PFSK-1 (cell line): ENCODE data around the gene APP.

ENCODE experiments used
- FOXP2 ChIP-seq: optimal IDR thresholded peaks from 2 replicates; pipeline ENCODE3; 2011; ENCODE audit warnings: borderline replicate concordance, control low read depth, inconsistent platforms; ENCODE audit not compliant: insufficient read depth; ENCODE audit errors: extremely low read length, extremely low read depth
- POLR2AphosphoS5 ChIP-seq: IDR thresholded peaks from 2 replicates; pipeline ENCODE4 v1.6.1; 2012; ENCODE audit warnings: low read depth, mild to moderate bottlenecking, control low read depth, low read length, moderate library complexity
- REST ChIP-seq, 2 experiments: IDR thresholded peaks; 2 replicates each; pipeline versions ENCODE4 v1.6.1 to v1.8.0; 2011 to 2012; ENCODE audit warnings: low read depth in 2 of 2, low read length in 2 of 2, control low read depth in 1 of 2, inconsistent platforms in 1 of 2, mild to moderate bottlenecking in 1 of 2, moderate library complexity in 1 of 2; ENCODE audit not compliant: insufficient read depth in 1 of 2
- SIN3A ChIP-seq: IDR thresholded peaks from 2 replicates; pipeline ENCODE4 v1.6.1; 2012; ENCODE audit warnings: mild to moderate bottlenecking, low read length, moderate library complexity, borderline replicate concordance; ENCODE audit not compliant: insufficient read depth
- TAF1 ChIP-seq: IDR thresholded peaks from 2 replicates; pipeline ENCODE4 v1.6.1; 2012; ENCODE audit warnings: low read length, control low read depth, borderline replicate concordance; ENCODE audit not compliant: insufficient read depth

APP gene

GRCh38 chr21:25862112-25862511 is 308.5 kb downstream of the APP start:
- no peak for TF ChIP-seq FOXP2
- no peak for TF ChIP-seq SIN3A
- no peak for TF ChIP-seq REST (IDR thresholded peaks at IDR 0.05; ENCODE audit: insufficient read depth in 1 of 2, low read depth in 2 of 2, low read length in 2 of 2)
- TF ChIP-seq TAF1, result no peak
- no peak for TF ChIP-seq POLR2AphosphoS5

GRCh38 chr21:25859235-25859929 is 311.2 kb downstream of the APP start:
- TF ChIP-seq POLR2AphosphoS5 (no peak), REST (IDR thresholded peaks at IDR 0.05; ENCODE audit: insufficient read depth in 1 of 2, low read depth in 2 of 2, low read length in 2 of 2) (no peak), SIN3A (no peak), TAF1 (no peak), FOXP2 (no peak)

- no peak for TF ChIP-seq FOXP2
- no peak for TF ChIP-seq POLR2AphosphoS5
- no peak for TF ChIP-seq SIN3A
- TF ChIP-seq TAF1, result no peak
- no peak for TF ChIP-seq REST (IDR thresholded peaks at IDR 0.05; ENCODE audit: insufficient read depth in 1 of 2, low read depth in 2 of 2, low read length in 2 of 2)
Observed at GRCh38 chr21:25858325-25858724, 312.2 kb downstream of the APP start.

GRCh38 chr21:25857308-25858074 is 313.1 kb downstream of the APP start:
- TF ChIP-seq POLR2AphosphoS5 (no peak), TAF1 (no peak), SIN3A (no peak), REST (IDR thresholded peaks at IDR 0.05; ENCODE audit: insufficient read depth in 1 of 2, low read depth in 2 of 2, low read length in 2 of 2) (no peak), FOXP2 (no peak)
